ENCODE results near the gene POLD1. TPM values are rescaled to one million over a fixed set of nuclear protein-coding genes. Genes with fewer than 3 reads are reported as not detected.

Gene POLD1
- total and polyA plus RNA-seq, 2 experiments from 2014 or later = 111 to 173 TPM

DNA sequence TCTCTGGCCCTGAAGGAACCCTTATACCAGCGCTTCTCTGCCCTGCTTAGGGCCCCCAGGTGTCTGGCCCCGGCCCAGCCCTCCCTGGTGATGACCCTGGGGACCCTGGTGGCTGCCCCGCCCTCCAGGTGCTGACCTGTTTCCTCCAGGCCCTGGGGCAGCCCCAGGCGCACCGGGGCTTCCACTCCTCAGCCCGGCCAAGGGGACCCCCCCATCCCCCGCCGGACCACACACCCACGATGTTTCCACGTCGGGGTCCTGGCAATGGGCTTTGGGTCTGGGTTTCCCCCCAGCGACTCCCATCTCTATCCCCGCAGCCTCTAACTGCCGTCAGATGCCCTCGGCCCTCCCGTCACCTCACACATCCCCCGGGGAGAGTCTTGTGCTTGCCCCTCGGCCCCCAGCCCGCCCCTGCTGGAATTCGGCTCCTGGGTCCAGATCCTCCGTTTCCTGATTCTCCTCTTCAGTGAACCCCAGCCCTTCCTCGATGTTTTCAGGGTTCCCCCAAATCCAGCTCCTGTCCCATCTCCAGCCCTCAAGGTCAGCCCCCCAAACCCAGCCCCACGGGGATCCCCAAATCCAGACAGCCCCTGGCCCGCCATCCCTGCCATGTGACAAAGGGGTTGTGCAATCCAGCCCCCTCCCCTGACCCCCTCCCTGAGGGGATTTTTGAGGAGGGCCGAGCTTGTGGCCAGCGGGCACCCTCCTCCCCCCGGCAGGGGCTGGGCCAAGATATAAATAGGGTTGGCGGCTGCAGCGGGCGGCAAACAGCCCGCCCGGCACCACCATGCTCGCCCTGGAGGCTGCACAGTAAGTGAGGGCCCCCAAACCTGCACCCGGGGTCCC lies 34.3 kb downstream of the POLD1 start, which contains the start of gene SPIB:
TSS of gene SPIB (plus strand) at position 763 of the 846 bp plus-strand sequence. CDS start at position 788, 25 bp downstream.
- Histone ChIP-seq H3K27ac (ENCODE audit: low read depth) (no peak within 1 kb of the TSS), H2AFZ (peak within 1 kb of the TSS; percentile 87; the same call in 1 of the 2 replicates), H3K79me2 (replicated peaks; ENCODE audit: insufficient read depth) (peaks cover 6% of the 10 kb centered on the region; the same call in 1 of the 2 replicates), H3K4me1 (ENCODE audit: insufficient read depth) (peaks cover 14% of the 10 kb centered on the region; the same call in 1 of the 2 replicates), H3K27me3 (ENCODE audit: insufficient read depth) (no peaks in the 10 kb centered on the region), H3K9me2 (ENCODE audit: insufficient read depth) (no peaks in the 10 kb centered on the region), H3K4me3 (peak within 1 kb of the TSS; percentile 78), H4K20me1 (replicated peaks; ENCODE audit: insufficient read depth) (no peaks in the 10 kb centered on the region; the same call in 1 of the 2 replicates), H3K36me3 (ENCODE audit: insufficient read depth) (no peaks in the 10 kb centered on the region), H3F3A (replicated peaks; ENCODE audit: low read depth) (peaks cover 14% of the 10 kb centered on the region; the same call in 1 of the 2 replicates), H3K4me2 (peak within 1 kb of the TSS; percentile 98)
- Mint-ChIP-seq H3K36me3 (ENCODE audit: low read depth) (peaks cover 30% of the 10 kb centered on the region), H3K9me3 (peaks cover 3% of the 10 kb centered on the region; the same call in 2 of the 3 replicates), H3K27me3 (ENCODE audit: insufficient read depth, low read depth, poor library complexity) (peaks cover 9% of the 10 kb centered on the region), H3K4me3 (peak within 1 kb of the TSS; percentile 82), H3K4me1 (peaks cover 25% of the 10 kb centered on the region), H3K27ac (no peak within 1 kb of the TSS)
- TF ChIP-seq, protein P1, sequence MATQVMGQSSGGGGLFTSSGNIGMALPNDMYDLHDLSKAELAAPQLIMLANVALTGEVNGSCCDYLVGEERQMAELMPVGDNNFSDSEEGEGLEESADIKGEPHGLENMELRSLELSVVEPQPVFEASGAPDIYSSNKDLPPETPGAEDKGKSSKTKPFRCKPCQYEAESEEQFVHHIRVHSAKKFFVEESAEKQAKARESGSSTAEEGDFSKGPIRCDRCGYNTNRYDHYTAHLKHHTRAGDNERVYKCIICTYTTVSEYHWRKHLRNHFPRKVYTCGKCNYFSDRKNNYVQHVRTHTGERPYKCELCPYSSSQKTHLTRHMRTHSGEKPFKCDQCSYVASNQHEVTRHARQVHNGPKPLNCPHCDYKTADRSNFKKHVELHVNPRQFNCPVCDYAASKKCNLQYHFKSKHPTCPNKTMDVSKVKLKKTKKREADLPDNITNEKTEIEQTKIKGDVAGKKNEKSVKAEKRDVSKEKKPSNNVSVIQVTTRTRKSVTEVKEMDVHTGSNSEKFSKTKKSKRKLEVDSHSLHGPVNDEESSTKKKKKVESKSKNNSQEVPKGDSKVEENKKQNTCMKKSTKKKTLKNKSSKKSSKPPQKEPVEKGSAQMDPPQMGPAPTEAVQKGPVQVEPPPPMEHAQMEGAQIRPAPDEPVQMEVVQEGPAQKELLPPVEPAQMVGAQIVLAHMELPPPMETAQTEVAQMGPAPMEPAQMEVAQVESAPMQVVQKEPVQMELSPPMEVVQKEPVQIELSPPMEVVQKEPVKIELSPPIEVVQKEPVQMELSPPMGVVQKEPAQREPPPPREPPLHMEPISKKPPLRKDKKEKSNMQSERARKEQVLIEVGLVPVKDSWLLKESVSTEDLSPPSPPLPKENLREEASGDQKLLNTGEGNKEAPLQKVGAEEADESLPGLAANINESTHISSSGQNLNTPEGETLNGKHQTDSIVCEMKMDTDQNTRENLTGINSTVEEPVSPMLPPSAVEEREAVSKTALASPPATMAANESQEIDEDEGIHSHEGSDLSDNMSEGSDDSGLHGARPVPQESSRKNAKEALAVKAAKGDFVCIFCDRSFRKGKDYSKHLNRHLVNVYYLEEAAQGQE (IDR thresholded peaks at IDR 0.05; ENCODE audit: unreplicated experiment) = no peak
- TF ChIP-seq JUNB (IDR thresholded peaks at IDR 0.05; ENCODE audit: unreplicated experiment) (no peak), POLR2AphosphoS5 (IDR thresholded peaks at IDR 0.05; ENCODE audit: low read depth) (no peak), CREB1 (CRISPR knock-in tag; IDR thresholded peaks at IDR 0.05; ENCODE audit: low read depth) (no peak), EZH2 (IDR thresholded peaks at IDR 0.05; ENCODE audit: low read depth, unreplicated experiment) (no peak), STAT1 (IDR thresholded peaks at IDR 0.05; ENCODE audit: unreplicated experiment) (no peak)
- TF ChIP-seq, protein P2, sequence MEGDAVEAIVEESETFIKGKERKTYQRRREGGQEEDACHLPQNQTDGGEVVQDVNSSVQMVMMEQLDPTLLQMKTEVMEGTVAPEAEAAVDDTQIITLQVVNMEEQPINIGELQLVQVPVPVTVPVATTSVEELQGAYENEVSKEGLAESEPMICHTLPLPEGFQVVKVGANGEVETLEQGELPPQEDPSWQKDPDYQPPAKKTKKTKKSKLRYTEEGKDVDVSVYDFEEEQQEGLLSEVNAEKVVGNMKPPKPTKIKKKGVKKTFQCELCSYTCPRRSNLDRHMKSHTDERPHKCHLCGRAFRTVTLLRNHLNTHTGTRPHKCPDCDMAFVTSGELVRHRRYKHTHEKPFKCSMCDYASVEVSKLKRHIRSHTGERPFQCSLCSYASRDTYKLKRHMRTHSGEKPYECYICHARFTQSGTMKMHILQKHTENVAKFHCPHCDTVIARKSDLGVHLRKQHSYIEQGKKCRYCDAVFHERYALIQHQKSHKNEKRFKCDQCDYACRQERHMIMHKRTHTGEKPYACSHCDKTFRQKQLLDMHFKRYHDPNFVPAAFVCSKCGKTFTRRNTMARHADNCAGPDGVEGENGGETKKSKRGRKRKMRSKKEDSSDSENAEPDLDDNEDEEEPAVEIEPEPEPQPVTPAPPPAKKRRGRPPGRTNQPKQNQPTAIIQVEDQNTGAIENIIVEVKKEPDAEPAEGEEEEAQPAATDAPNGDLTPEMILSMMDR (conservative IDR thresholded peaks at IDR 0.05; ENCODE audit: low read depth in 2 of 2) = no peak
- ATAC-seq = peak; percentile 6; the same call in 2 of the 3 replicates
- peak; percentile 40 for DNase-seq (ENCODE audit: low spot score)

Measured in GM23338 (cell line).